CD8-positive, alpha-beta memory T cell (primary cell): ENCODE results near the gene CTAGE9. TPM values are rescaled to one million over a fixed set of nuclear protein-coding genes. Genes with fewer than 3 reads are reported as not detected.

Experiments used
- CTCF ChIA-PET: fragments of 350-600 bp; sonication (Branson Sonifier 250); formaldehyde crosslinking; loops from one replicate; lab custom pipeline; 2021; ENCODE audit warnings: antibody characterized with exemption; lab: Charles Lee
- POLR2A ChIA-PET: fragments of 350-600 bp; sonication (Branson Sonifier 250); formaldehyde crosslinking; loops from one replicate; lab custom pipeline; 2021; ENCODE audit warnings: antibody characterized with exemption; lab: Charles Lee
- DNase-seq, 5 donors: peaks; one replicate each; pipeline versions ENCODE4 v3.0.0 to v3.0.0-alpha.2; 2020 to 2022; ENCODE audit warnings: mixed read lengths in 1 of 5
- H3K27ac ChIP-seq: one replicate; pipeline ENCODE4 v1.7.0; 2013; ENCODE audit warnings: low read depth, mild to moderate bottlenecking, low read length, moderate library complexity
- H3K27me3 ChIP-seq: 2 replicates; pipeline ENCODE4 v1.7.0; 2013; ENCODE audit warnings: low read length, mild to moderate bottlenecking; ENCODE audit not compliant: insufficient read depth, poor library complexity, severe bottlenecking
- H3K36me3 ChIP-seq: 2 replicates; pipeline ENCODE4 v1.7.0; 2013; ENCODE audit warnings: mild to moderate bottlenecking, low read length, moderate library complexity; ENCODE audit not compliant: insufficient read depth
- H3K4me1 ChIP-seq: 2 replicates; pipeline ENCODE4 v1.7.0; 2013; ENCODE audit warnings: mild to moderate bottlenecking, low read length, moderate library complexity; ENCODE audit not compliant: insufficient read depth
- H3K4me3 ChIP-seq: 2 replicates; pipeline ENCODE4 v1.7.0; 2013; ENCODE audit warnings: mild to moderate bottlenecking, low read length
- H3K9me3 ChIP-seq: 2 replicates; pipeline ENCODE4 v1.7.0; 2013; ENCODE audit warnings: mild to moderate bottlenecking, low read length
- H3K27ac Mint-ChIP-seq, 8 donors: one replicate each; pipeline ENCODE4 v1.8.0; 2020 to 2021; ENCODE audit warnings: mixed read lengths in 8 of 8, mild to moderate bottlenecking in 6 of 8, inconsistent platforms in 3 of 8, moderate library complexity in 3 of 8
- H3K27me3 Mint-ChIP-seq, 2 donors: one replicate each; pipeline ENCODE4 v1.8.0; 2020 to 2021; ENCODE audit warnings: mixed read lengths in 2 of 2, mild to moderate bottlenecking in 1 of 2, moderate library complexity in 1 of 2
- H3K36me3 Mint-ChIP-seq, 3 donors: one replicate each; pipeline ENCODE4 v1.8.0; 2020 to 2021; ENCODE audit warnings: mixed read lengths in 3 of 3, inconsistent platforms in 1 of 3, mild to moderate bottlenecking in 1 of 3
- H3K4me1 Mint-ChIP-seq, 3 donors: one replicate each; pipeline ENCODE4 v1.8.0; 2020 to 2021; ENCODE audit warnings: mixed read lengths in 3 of 3, inconsistent platforms in 1 of 3, mild to moderate bottlenecking in 1 of 3
- H3K4me3 Mint-ChIP-seq, 7 donors: one replicate each; pipeline ENCODE4 v1.8.0; 2020 to 2021; ENCODE audit warnings: mixed read lengths in 7 of 7, mild to moderate bottlenecking in 6 of 7, moderate library complexity in 4 of 7, inconsistent platforms in 2 of 7
- H3K9me3 Mint-ChIP-seq, 5 donors: one replicate each; pipeline ENCODE4 v1.8.0; 2020 to 2022; ENCODE audit warnings: mixed read lengths in 5 of 5, mild to moderate bottlenecking in 3 of 5, moderate library complexity in 2 of 5, inconsistent platforms in 1 of 5
- polyA plus RNA-seq: library from polyadenylated mRNA; unstranded; fragments of 300-500 nt; fragmentation: Illumina TruSeq; gene quantifications from one replicate; pipeline ENCODE4 v1.2.3, GENCODE V29; 2021
- total RNA-seq, 2 experiments: library from RNA; stranded (reverse); gene quantifications; one replicate each; pipeline ENCODE4 v1.2.3, GENCODE V29; 2021

CTAGE9 gene
- total and polyA plus RNA-seq, 3 experiments from 2014 or later, result not detected

DNA sequence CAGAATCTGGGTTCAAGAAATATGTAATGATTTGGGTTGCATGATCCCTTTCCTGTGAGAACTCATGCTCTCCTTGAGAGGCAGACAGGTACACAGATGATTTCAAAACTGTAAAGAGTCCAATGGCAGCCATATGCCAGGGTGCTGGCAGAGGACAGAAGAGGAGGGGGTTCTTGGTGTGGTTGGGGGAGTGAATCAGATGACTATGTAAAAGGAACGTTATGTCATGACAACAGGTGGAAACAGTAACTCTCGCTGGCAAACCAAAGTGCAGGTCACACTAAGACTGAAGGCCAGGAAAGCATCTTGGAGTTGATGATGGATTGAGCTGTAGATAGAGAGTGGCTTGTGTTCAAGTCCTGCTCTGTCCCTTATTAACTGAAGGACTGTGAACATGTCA lies 29.9 kb downstream of the CTAGE9 start:
- peaks cover 0 to 2% of the 10 kb centered on the region in 2 donors for H3K27me3 Mint-ChIP-seq
- Histone ChIP-seq H3K9me3 (no peaks in the 10 kb centered on the region), H3K27ac (no peak overlapping the region), H3K27me3 (no peaks in the 10 kb centered on the region), H3K4me3 (no peak overlapping the region), H3K4me1 (no peaks in the 10 kb centered on the region), H3K36me3 (no peaks in the 10 kb centered on the region)
- no peak for DNase-seq
- H3K4me1 Mint-ChIP-seq, result no peaks in the 10 kb centered on the region
- no peaks in the 10 kb centered on the region for H3K36me3 Mint-ChIP-seq
- ChIA-PET POLR2A (no interaction called here), CTCF (no interaction called here)
- H3K9me3 Mint-ChIP-seq, result no peaks in the 10 kb centered on the region
- no peak overlapping the region for H3K4me3 Mint-ChIP-seq
- no peak overlapping the region for H3K27ac Mint-ChIP-seq

DNA sequence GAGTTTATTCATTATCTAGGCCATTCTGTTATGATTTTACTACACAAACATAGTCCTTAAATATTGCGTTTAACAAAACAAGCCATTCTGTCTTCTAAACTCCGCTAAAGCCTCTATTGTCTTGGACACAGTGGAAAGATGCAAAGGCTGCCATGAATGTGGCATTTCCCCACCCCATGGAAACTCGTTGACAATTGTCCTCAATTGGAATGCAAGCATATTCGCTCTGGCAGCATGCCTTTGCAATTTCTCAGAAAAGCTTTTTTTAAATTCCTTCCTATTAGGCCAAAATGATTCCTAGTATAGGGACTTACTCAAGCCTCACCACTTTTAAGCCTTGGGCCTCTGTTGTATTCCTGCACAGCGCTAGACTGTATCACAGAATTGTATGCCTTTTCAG lies 32.4 kb downstream of the CTAGE9 start:
- no peaks in the 10 kb centered on the region for H3K36me3 Mint-ChIP-seq
- no peaks in the 10 kb centered on the region for H3K36me3 ChIP-seq
- H3K27ac Mint-ChIP-seq, result no peak overlapping the region
- no peaks in the 10 kb centered on the region for H3K4me1 ChIP-seq
- H3K4me1 Mint-ChIP-seq, result no peaks in the 10 kb centered on the region
- H3K9me3 Mint-ChIP-seq, result no peaks in the 10 kb centered on the region
- no peak for DNase-seq
- no peak overlapping the region for H3K27ac ChIP-seq
- H3K9me3 ChIP-seq, result no peaks in the 10 kb centered on the region
- no peak overlapping the region for H3K4me3 ChIP-seq
- peaks cover 0 to 2% of the 10 kb centered on the region in 2 donors for H3K27me3 Mint-ChIP-seq
- CTCF ChIA-PET, result no interaction called here
- H3K4me3 Mint-ChIP-seq, result no peak overlapping the region
- POLR2A ChIA-PET, result no interaction called here
- no peaks in the 10 kb centered on the region for H3K27me3 ChIP-seq

DNA sequence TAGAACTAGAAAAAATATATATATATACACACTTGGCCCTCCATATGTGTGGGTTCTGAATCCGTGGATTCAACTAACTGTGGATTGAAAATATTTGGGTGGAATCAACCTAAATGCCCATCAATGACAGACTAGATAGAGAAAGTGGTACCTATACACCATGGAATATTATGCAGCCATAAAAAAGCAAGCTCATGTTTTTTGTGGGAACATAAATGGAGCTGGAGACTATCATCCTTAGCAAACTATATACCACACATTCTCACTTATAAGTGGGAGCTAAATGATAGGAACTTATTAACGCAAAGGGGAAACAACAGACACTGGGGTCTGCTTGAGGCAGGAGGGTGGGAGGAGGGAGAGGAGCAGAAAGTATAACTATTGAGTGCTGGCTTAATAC lies 37.6 kb downstream of the CTAGE9 start:
- no peaks in the 10 kb centered on the region for H3K9me3 ChIP-seq

DNA sequence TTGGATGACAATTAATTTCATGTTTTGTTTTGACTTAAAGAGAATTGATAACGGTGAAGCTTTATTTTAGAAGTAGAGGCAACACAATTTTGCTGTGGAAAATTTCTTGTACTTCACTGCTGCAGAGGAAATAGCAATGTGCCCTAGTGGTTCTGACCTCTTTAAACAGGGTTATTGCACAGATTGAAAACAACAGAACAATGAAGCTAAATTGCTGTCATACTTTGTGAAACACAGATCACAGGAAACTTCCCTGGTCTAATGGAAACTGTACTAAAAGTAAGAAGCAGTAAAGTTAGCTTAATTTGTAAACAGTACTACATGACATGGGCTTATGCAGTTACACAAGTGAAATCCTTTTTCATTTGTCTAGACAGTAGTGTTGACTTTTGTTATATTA lies 40.9 kb downstream of the CTAGE9 start:
- no peak overlapping the region for H3K4me3 ChIP-seq
- Mint-ChIP-seq H3K4me1 (no peaks in the 10 kb centered on the region), H3K9me3 (no peaks in the 10 kb centered on the region)

More for the DNA sequence above, 37.6 kb downstream of the CTAGE9 start:
- CTCF ChIA-PET, result no interaction called here
- H3K27me3 Mint-ChIP-seq, result no peaks in the 10 kb centered on the region
- no peaks in the 10 kb centered on the region for H3K4me1 Mint-ChIP-seq
- H3K9me3 Mint-ChIP-seq, result no peaks in the 10 kb centered on the region
- no peak for DNase-seq
- H3K36me3 ChIP-seq, result no peaks in the 10 kb centered on the region
- POLR2A ChIA-PET, result no interaction called here
- H3K36me3 Mint-ChIP-seq, result no peaks in the 10 kb centered on the region
- H3K27ac Mint-ChIP-seq, result no peak overlapping the region
- no peaks in the 10 kb centered on the region for H3K4me1 ChIP-seq
- H3K27me3 ChIP-seq, result no peaks in the 10 kb centered on the region
- no peak overlapping the region for H3K4me3 ChIP-seq
- no peak overlapping the region for H3K4me3 Mint-ChIP-seq
- no peak overlapping the region for H3K27ac ChIP-seq

DNA sequence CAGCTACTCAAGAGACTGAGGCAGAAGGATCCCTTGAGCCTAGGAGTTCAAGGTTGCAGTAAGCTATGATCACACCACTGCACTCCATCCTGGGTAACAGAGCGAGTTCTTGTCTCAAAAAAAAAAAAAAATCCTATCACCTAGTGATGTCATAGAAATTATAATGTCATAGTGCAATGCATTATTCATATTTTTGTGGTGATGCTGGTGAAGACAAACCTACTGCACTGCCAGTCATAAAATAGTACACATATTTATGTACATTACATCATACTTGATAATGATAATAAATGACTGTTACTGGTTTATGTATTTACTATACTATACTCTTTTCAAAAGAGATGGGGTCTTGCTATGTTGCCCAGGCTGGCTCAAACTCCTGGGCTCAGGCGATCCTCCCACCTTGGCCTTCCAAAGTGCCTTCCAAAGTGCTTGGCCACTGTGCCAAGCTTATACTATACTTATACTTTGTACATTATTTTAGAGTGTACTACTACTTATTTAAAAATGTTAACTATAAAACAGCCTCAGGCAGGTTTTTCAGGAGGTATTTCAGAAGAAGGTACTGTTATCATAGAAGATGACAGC lies 47.1 kb downstream of the CTAGE9 start:
- H3K27me3 ChIP-seq, result no peaks in the 10 kb centered on the region
- no peak overlapping the region for H3K27ac ChIP-seq
- H3K9me3 Mint-ChIP-seq, result no peaks in the 10 kb centered on the region
- no peak for DNase-seq
- no peak overlapping the region for H3K4me3 ChIP-seq
- H3K36me3 ChIP-seq, result no peaks in the 10 kb centered on the region
- H3K4me3 Mint-ChIP-seq, result no peak overlapping the region
- H3K27ac Mint-ChIP-seq, result no peak overlapping the region
- H3K4me1 ChIP-seq, result no peaks in the 10 kb centered on the region
- no peaks in the 10 kb centered on the region for H3K27me3 Mint-ChIP-seq
- H3K36me3 Mint-ChIP-seq, result no peaks in the 10 kb centered on the region
- ChIA-PET CTCF (no interaction called here), POLR2A (no interaction called here)
- no peaks in the 10 kb centered on the region for H3K4me1 Mint-ChIP-seq
- no peaks in the 10 kb centered on the region for H3K9me3 ChIP-seq

More for the DNA sequence above, 40.9 kb downstream of the CTAGE9 start:
- ChIA-PET CTCF (no interaction called here), POLR2A (no interaction called here)
- Mint-ChIP-seq H3K36me3 (no peaks in the 10 kb centered on the region), H3K4me3 (no peak overlapping the region), H3K27ac (no peak overlapping the region), H3K27me3 (no peaks in the 10 kb centered on the region)
- no peak for DNase-seq
- no peaks in the 10 kb centered on the region for H3K4me1 ChIP-seq
- no peak overlapping the region for H3K27ac ChIP-seq
- no peaks in the 10 kb centered on the region for H3K9me3 ChIP-seq
- no peaks in the 10 kb centered on the region for H3K27me3 ChIP-seq
- no peaks in the 10 kb centered on the region for H3K36me3 ChIP-seq

DNA sequence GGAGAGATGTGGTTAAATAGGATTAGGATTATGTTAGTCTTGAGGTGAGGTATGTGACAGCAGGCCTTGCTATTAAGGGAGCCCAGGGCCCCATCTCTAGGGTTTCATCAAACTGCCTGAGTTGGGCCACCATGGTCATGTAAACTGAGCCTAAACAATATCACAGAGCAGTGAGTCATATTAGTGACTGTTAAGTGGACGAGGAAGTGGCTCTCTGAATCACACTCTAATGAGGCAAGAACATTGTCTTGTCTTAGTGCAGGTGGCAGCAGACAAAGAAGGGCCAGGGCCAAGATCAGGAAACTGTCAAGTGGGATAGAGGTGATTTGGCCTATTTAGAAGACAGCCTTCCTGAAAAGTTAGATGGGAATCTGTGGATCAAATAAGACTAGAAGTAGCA lies 50.6 kb downstream of the CTAGE9 start:
- no peak overlapping the region for H3K4me3 ChIP-seq
- H3K4me1 ChIP-seq, result no peaks in the 10 kb centered on the region
- H3K27ac ChIP-seq, result no peak overlapping the region
- no peaks in the 10 kb centered on the region for H3K36me3 ChIP-seq
- Mint-ChIP-seq H3K27ac (no peak overlapping the region), H3K27me3 (no peaks in the 10 kb centered on the region), H3K9me3 (no peaks in the 10 kb centered on the region), H3K36me3 (no peaks in the 10 kb centered on the region), H3K4me1 (no peaks in the 10 kb centered on the region), H3K4me3 (no peak overlapping the region)
- ChIA-PET POLR2A (no interaction called here), CTCF (no interaction called here)
- DNase-seq, result no peak
- H3K9me3 ChIP-seq, result no peaks in the 10 kb centered on the region
- H3K27me3 ChIP-seq, result no peaks in the 10 kb centered on the region

Other genes with a start within 250 kb of the CTAGE9 start
- not detected for gene ARG1, start 137.8 kb downstream of the CTAGE9 start, total RNA-seq
- gene ARG1, start 137.8 kb downstream of the CTAGE9 start, polyA plus RNA-seq, result not detected
- gene MED23, start 82.8 kb downstream of the CTAGE9 start, total RNA-seq, result 10 to 100 TPM; 35.1 to 36.4 TPM
- 15.6 TPM for gene MED23, start 82.8 kb downstream of the CTAGE9 start, polyA plus RNA-seq
- gene ENPP3, start 73.7 kb downstream of the CTAGE9 start, total RNA-seq, result 1 to 10 TPM; 1.2 to 1.3 TPM
- 0.15 TPM for gene ENPP3, start 73.7 kb downstream of the CTAGE9 start, polyA plus RNA-seq
- gene OR2A4, start 9.6 kb downstream of the CTAGE9 start, total RNA-seq, result not detected
- gene OR2A4, start 9.6 kb downstream of the CTAGE9 start, polyA plus RNA-seq, result not detected
- 1 to 10 TPM; 2.2 TPM for gene ENPP1, start 97.0 kb upstream of the CTAGE9 start, total RNA-seq
- gene ENPP1, start 97.0 kb upstream of the CTAGE9 start, polyA plus RNA-seq, result 1.2 TPM
- not detected for gene CCN2, start 240.4 kb upstream of the CTAGE9 start, total RNA-seq
- not detected for gene CCN2, start 240.4 kb upstream of the CTAGE9 start, polyA plus RNA-seq